NAMALWA (cell line): ENCODE results near the gene NAT9.

Source experiments
- DNase-seq: peaks from one replicate; pipeline ENCODE4 v3.0.0-alpha.2; 2015; ENCODE audit warnings: low spot score

The NAT9 gene

DNA sequence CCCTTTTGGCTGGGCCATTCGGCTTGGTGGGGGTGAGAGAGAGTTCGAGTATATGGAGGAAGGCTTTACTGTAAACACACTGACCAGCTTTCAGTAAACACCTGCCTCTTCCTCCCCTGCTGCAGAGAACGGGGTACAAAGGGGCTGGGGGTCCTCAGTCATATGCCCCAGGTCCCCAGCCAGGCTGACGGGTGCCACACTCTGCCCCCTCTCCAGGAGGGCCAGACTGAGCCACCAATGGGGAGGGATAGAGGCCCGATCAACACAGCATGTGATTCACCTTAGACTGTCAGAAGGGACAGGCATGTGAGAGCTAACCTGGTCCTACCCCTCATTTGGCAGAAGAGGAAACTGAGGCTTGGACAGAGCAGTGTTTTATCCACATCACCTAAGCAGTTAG, 14.7 kb downstream of the NAT9 start:
- no peak for DNase-seq

DNA sequence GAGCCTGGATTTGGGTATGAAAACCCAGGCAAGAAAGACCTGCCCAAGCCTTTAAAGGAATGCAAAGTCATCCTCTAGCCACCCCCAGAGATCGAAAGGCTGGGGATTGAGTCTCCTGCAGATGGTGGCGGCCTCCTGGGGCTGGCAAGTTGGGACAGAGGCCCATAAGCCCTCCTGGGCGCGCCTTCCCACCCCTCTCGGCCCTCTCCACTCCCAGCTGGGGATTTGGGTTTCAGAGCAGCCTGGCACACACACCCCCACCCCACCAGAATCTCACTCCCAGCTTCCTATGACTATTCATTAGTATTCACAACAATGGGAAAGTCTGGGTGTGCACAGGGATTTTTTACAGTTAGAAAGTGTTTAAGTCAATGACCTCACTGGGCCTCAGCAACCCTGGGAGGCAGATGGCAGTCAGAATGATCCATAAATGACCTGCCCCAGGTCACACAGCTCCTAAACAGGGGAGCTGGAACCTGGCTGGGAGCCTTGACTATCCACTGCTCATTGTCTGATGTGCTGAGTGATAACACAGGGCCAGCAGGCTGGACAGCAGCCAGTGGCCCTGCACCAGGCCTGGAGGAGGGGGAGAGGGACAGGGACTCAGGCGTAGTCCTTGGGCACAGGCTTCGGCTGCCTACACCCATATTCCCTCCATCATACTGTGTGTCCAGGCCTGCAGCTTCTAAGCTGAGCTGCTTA, 15.6 kb downstream of the NAT9 start:
- DNase-seq: no peak

GRCh38 chr17:74759941-74760340, 16.2 kb downstream of the NAT9 start:
- no peak for DNase-seq

GRCh38 chr17:74759243-74759801, 16.8 kb downstream of the NAT9 start:
- peak; percentile 73 for DNase-seq

GRCh38 chr17:74758848-74759168, 17.3 kb downstream of the NAT9 start:
- no peak for DNase-seq

GRCh38 chr17:74757931-74758847, 18.0 kb downstream of the NAT9 start:
- no peak for DNase-seq

- DNase-seq: no peak
These were observed 18.6 kb downstream of the NAT9 start for GRCh38 chr17:74757502-74757901.

GRCh38 chr17:74756891-74757290, 19.3 kb downstream of the NAT9 start:
- DNase-seq: no peak

DNA sequence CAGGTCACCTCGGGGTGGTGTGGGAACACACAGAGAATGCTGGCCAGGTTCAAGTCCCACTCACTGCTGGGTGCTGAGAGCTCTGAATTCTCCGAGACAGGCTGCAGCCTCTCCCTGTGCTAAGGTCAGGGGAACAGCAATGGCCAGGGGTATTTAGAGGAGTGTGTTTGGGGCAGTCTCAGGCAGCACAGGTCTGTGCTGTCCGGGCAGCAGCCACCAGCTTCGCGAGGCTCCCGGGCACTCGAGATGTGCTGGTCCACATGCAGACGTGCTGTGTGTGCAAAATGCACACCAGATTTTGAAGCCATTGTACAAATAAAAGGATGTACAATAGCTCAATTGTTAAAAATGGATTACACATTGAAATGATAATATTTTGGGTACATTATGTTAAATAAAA, 20.6 kb downstream of the NAT9 start:
- no peak for DNase-seq

GRCh38 chr17:74754832-74755231, 21.3 kb downstream of the NAT9 start:
- no peak for DNase-seq

DNA sequence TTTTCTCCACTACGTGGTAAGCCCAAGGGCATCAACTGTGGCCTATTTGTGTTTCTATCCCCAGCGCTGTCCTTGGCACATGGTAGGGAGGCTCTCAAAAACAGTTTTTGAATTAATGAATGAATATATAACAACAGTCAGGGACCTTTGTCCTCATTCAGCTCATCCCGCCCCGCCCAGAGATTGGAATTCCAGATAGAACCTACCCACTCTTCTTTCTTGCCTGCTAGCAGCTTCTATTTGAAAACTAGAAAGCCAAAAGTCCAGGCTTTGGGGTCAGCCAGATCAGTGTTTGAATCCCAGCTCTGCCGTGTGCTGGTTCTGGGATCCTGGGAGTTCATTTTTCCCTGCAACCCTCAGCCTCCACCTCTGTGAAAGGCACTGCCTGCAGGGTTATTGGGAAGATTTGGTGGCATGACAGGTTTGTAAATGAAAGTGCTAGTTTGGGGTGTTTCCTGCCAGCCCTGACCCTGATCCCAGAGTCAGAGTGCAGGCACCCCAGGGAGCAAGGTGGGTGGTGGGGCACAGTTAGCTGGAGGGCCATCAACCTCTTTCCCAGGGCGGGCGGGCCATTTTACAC, 23.2 kb downstream of the NAT9 start:
- DNase-seq: no peak

- DNase-seq: no peak
These were observed 23.7 kb downstream of the NAT9 start for GRCh38 chr17:74752415-74752814.

DNA sequence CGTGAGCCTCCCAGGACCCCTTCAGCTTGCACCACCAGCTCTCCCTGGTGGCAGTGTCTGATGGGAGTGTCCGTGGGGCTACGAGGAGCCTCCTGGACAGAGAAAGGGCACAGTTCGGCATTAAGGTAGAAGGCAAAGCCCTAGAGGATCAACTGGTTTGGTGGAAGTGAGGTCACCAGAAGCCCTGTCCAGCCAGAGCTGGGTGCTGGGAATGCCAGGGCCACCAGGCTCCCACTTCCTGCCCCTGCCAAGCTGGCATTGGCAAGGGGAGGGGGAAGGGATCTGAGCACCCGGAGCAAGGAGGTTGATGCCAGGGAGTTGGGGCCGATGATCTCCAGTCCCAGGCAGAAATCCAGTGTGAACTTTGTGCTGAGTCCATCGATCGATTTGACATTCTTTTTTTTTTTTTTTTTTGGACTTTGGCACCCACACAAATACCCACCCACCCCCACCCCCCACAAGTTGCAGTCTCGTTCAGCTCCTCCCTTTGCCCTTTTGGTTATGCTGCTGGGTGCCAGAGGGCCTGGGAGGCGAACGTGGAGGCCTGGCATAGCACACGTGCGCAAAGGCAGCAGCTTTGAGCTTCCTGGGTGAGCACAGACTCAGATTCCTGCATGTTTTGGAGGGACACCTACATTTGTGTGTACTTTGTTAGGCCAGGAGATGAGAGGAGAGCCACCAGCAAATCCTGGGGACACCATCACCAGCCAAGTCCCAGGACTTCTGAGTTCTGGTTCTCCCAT, 25.6 kb downstream of the NAT9 start:
- no peak for DNase-seq

DNA sequence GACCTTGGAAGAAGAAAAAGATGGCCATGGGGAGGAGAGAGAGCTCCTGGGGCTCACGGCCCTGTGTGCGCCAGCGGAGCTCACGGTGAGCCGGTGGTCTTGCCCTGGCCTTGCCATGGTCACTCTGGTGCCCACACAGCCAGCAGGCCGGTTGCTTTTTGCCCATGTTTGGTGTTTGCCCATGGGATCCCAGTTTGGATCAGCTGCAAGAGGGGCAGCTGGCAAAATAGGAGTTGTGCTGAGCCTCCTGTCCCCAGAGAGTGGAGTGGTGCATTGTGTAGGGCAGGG, 26.2 kb downstream of the NAT9 start:
- DNase-seq: no peak

GRCh38 chr17:74749279-74750038, 26.7 kb downstream of the NAT9 start:
- peak; percentile 49 for DNase-seq

GRCh38 chr17:74748529-74749278, 27.4 kb downstream of the NAT9 start, which contains the start of gene NHERF1:
Gene NHERF1 (plus strand): TSS chr17:74748628. CDS start chr17:74748847, 219 bp downstream.
- peak; percentile 96 for DNase-seq

GRCh38 chr17:74748279-74748528, 27.9 kb downstream of the NAT9 start:
- no peak for DNase-seq

DNA sequence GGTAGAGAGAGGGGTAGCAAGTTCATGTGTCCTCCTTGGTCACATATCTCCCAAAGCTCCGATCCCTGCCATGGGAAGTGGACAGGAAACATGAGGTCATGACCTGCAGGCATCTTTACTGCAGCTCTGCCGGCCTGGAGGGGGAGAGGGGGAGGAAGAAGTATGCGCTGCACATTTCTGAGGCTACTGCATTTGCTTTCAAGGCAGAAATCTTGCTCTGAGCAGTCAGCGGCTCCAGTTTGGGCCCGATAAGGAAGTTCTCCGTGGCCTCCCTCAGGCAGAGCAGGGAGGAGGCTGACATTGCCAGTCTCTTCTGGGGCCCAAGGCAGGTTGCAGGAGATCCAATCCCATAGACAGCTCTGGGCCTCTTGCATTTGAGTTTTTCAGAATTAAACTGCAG, 29.2 kb downstream of the NAT9 start:
- DNase-seq: no peak

- DNase-seq: no peak
These were observed 29.8 kb downstream of the NAT9 start for GRCh38 chr17:74746376-74746775.

DNA sequence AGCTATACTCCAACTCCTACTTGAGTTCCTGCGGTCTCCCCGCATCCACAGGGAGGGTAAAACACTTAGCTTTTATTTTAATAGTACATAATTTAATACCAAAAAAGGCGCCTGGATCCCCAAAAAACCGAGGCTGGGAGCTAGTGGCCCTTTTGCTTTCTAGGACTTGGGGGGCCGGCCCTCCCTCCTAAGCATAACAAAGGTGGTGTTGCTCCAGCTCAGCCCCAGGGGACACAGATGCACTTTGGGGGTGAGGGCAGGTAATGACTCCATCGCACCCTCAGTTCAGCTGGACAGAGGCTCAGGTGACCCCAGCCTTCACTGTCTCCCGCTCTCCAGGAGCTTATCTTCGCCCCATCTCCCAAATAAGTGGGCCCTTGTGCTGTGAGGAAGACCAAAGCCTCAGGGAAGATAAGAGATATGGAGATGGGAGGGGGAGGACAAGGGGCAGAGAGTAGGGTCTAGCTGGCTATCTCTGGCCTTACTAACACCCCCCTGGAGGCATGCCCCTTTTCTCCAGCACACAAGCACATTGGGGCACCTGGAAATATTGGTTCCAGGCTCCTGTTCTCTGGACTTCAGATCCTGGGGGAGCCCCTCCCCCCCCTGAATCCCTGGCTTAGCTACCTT, 30.5 kb downstream of the NAT9 start:
- no peak for DNase-seq
